GM18499 (cell line): ENCODE data around the gene GALNT9.

Source experiments
- ATAC-seq: cut with Tn5 transposase; IDR thresholded peaks from one replicate; pipeline ENCODE4 v1.9.1; 2021; ENCODE audit warnings: moderate number of reproducible peaks; ENCODE audit not compliant: insufficient read depth, unreplicated experiment

GALNT9 gene

DNA sequence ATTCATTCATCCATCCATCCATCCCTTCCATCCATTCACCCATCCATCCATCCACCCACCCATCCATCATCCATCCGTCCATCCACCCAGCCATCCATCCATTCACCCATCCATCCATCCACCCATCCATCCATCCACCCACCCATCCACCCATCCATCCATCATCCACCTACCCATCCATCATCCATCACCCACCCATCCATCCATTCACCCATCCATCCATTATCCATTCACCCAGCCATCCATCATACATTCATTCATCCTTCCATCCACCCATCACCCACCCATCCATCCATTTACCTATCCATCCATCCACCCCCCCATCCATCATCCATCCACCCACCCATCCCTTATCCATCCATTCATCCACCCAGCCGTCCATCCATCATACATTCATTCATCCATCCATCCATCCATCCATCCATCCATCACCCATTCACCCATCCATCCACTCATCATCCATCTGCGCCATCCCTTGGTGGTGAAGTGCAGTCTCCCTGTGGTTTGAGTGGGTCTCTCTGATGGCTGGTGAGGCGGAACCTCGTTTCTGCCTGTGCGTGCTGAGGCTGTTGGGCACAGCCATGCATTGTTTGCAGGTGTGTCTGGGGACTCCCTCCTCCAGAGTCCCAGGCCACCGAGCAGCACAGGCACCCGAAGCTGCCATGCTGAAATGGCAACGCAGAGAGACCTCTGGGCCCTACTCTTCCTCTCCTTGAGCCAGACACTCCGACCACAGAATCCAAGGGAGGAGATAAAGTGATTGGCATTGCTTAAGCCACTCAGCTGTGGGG, 162.4 kb downstream of the GALNT9 start:
- no peak for ATAC-seq

DNA sequence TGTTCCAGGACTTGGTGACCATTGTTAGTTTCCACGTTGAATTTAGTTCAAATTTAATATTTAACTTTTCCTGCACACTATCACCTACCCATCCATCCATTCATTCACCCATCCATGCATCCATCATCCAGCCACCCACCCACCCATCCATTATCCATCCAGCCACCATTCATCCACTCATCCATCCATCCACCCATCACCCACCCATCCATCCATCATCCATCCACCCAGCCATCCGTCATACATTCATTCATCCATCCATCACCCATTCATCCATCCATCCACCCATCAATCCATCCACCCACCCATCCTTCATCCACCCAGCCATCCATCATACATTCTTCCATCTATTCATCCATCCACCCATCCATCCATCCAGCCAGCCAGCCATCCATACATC, 163.3 kb downstream of the GALNT9 start:
- no peak for ATAC-seq

DNA sequence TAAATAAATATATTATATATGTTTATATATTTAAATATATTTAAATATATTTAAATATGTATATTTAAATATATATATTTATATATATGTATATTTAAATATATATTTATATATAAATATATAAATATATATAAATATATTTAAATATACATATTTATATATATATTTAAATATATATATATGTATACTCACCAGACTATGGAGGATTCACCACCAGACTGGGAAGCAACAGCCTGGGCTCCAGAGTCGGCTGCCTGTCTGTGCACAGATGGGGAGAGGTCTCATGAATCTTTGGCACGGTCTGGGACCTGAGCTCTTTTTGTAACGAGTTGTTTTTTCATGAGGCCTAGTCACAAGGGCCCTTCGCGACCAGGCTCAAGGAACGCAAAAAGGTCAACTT, 163.8 kb downstream of the GALNT9 start:
- ATAC-seq: no peak

DNA sequence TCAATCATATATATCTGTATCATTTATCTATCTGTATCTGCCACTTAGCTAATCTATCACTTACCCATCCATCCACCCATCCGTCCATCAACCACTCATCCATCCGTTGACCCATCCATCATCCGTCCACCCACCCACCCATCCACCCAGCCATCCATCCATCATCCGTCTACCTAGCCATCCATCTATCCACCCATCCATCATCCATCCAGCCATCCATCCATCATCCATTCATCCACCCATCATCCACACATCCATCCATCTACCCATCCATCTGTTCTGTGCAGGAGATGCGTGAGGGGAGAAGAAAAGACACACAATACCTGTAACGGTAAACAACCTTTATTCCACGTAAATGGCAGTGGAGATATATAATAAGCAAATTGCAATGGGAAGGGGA, 165.0 kb downstream of the GALNT9 start:
- no peak for ATAC-seq

DNA sequence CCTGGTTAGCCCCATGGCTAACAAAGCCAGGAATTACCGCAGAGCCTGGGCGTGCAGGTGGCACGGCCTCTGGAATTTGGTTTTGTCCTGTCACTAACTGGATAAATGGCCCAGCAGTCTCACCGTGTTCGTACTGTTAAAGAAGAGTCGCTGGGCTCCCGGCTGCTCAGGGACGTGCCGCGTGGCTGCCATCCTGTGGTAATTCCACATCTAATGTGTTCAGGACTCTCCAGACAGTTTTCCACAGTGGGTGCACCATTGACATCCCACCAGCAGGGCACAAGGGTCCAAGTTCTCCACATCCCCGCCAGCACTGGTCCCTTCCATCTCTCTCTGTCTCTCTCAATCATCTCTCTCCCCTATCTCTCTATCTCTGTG, 165.5 kb downstream of the GALNT9 start:
- ATAC-seq: no peak

DNA sequence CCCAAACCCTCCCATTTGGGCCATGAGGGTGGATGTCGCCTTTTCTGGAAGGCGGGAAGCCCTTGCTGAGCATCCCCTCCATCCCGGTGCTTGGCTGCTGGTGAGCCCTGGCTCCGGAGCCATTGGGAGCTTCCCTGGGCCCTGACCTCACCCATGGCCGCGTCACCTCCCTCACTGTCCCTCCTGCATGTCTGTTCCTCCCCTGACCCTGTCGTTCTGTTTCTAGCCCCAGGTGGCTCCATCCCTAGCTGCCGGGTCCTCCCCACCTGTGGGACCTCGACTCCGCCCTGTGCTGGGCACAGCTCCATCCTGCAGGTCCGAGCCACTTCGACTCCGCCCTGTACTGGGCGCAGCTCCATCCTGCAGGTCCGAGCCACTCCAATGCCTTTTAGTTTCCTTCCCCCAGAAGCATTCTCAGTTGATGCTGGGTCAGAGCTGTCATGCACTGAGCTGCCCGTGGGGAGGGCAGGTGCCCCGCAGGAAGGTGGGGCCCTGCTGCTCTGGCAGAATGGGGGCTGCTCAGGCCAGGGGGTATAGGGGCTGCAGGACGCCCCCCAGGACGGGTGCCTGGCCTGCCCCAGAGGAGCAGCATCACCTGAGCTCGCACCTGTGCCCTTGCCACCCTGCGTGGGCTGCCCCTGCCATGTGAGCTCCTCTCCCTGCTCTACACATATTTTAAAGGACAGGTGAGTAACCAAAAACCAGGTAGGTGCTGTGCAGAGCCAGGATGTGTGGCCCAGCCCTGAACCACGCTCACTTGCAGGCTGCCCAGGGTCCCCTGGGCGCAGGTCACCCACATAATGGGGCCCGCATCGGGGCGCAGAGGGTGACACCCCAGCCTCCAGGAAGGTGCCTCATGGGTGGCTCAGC, 166.1 kb downstream of the GALNT9 start:
- ATAC-seq: no peak

DNA sequence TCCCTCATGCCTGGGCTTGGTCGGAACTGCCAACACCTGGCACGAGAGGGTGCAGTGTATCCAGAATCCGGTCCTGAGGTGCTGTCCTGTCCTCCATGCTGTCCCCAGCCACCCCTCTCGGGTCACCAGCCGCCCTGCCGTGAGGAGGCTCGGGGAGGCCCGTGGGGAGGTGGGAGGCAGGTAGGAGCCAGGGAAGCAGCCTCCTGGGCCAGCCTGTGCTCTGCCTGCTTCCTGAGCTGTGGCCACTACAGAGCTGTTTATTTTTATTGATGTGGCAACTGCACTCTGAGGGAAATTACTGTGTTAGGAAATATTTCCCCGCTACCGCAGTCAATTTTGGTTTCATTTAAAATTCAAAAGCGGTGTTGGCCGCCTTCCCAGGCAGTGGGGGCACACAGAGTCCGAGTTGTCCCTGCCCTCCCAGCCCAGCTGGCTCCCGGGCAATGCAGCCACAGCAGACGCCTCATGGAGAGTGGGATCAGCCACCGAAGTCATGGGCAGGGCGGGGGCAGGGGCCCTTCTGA, 166.8 kb downstream of the GALNT9 start:
- no peak for ATAC-seq

DNA sequence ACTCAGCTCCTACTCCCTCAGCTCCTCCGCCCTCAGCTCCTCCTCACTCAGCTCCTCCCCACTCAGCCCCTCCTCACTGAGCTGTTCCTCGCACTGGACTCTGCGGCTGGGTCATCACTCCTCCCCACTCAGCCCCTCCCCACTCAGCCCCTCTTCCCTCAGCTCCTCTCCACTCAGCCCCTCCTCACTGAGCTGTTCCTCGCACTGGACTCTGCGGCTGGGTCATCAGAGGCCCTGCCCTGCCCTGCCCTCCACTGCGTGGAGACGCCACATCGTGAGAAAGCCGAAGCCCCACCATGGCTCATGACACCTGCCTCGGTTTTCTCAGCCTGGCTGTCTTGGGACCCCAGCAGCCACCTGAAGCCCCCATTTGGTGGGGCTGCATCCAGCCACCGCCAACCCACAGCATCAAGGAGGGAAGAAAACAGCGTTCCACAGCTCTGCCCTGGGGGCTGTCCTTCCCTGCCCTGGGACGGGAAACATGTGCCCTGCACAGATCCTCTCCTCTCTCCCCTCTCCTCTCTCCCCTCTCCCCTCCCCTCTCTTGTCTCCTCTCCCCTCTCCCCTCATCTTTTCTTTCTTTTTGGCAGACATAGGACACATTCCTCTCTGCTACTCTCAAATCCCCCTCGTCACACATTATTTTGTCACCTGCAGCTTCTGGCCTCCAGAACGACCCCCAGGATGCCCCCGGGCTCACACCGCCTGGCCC, 167.4 kb downstream of the GALNT9 start:
- ATAC-seq: no peak

DNA sequence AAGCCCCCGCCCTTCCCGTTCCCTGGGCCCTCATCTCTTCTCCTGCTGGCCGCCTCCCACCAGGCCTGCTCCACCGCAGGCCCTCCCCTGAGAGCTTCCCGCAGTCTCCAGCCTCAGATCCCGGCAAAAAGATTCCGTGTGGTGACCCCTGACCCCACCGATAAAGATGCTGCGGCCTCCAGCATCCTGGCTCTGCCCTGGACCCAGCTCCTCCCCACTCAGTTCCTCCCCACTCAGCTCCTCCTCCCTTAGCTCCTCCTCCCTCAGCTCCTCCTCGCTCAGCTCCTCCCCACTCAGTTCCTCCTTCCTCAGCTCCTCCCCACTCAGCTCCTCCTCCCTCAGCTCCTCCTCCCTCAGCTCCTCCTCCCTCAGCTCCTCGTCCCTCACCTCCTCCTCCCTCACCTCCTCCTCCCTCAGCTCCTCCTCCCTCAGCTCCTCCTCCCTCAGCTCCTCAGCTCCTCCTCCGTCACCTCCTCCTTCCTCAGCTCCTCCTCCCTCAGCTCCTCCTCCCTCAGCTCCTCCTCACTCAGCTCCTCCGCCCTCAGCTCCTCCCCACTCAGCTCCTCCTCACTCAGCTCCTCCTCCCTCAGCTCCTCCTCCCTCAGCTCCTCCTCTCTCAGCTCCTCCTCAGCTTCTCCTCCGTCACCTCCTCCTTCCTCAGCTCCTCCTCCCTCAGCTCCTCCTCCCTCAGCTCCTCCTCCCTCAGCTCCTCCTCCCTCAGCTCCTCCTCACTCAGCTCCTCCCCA, 168.2 kb downstream of the GALNT9 start:
- no peak for ATAC-seq

DNA sequence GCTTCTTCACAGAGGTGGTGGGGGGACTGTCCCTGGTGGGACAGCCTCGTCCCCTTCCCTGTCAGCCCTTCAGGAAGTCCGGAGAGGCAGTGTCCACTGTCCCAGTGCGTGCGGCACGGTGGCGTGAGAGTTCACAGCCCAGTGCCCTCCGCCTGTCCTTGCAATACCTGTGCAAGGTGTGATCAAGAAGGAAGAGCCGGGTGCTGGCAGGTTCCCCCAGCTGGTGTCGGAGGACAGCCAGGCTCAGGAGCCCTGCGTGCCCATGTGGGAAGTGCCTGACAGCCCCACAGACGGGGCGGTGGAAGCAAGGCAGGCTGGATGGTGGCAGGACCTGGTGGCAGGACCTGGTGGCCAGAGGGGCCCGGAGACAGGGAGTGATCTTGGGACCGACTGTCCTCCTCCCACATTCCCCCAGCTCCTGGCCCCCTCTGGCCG, 168.8 kb downstream of the GALNT9 start:
- no peak for ATAC-seq

DNA sequence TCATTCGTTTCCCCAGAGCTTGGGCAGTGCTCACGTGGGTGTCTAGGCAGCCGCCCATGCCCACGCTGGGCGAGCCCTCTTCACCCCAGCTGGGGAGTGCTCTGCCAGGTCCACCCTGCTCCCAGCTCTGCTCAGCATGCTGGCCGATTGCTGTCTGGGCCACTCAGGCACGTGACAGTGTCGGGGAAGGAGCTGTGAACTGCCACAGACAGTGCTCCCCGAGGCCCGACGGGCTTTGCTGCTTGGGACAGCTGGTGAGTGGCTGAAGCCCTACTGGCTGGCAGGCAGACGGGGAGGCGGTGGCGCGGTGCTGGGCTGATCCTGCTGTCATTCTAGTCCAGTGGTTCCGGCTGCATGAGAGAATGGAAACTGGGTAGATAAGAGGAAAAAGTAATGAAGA, 169.4 kb downstream of the GALNT9 start:
- ATAC-seq: no peak

DNA sequence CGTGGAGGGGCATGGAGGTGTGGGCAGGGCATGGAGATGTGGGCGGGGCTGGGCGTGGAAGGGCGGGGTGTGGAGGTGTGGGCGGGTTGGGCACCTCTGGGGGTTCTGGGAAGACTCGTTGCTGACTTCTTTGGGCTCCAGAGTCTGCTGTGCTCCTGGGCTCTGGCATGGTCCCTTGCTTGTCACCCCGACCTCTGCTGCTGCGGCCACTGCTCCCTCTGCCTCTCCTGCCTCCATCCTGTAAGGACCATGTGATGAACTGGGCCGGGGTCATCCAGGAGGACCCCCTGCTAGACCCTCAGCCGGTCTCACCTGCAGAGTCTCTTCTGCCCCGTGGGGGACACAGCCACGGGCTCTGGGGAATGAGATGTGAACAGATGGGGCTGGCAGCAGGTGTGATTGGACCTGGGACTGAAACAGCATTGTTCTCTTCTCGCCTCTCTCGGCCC, 169.8 kb downstream of the GALNT9 start:
- no peak for ATAC-seq

DNA sequence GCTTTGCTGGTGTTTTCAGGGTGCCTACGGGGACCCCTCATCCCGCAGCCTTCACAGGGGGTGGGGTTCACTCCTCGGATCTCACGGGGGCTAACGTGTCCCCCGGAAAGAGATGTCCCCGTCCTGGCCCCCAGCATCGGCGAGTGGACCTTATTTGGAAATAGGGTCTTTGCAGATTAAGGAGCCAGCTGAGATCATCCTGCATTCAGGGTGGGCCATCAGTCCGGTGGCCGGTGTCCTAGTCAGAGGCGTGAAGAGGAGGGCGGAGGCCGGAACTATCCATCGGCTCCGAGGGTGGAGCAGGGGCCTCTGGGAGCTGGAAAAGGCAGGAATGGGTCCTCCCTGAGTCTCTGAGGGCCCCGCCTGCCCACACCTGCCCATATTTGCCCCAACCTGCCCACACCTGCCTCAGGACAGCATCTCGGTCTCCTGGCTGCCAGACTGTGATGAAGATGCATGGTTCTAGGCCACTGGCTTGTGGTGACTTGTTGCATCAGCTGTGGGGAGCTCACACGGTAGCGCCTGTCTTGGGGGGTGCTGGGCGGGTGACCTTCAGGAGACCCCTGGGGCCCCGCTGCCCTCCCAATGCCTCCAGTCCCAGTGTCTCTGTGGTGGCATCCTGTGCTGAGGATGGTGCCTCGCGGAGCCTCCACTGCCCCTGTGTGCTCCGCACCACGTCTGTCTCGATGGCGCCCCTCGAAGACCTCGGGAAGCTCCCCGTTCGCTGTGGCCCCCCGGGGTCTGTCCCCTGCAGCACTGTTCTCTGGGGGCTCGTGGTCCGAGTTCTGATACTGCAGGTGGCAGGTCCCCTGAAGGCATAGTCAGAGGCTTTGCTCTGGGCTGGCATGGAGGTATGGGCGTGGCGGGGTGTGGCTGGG, 170.5 kb downstream of the GALNT9 start:
- no peak for ATAC-seq

DNA sequence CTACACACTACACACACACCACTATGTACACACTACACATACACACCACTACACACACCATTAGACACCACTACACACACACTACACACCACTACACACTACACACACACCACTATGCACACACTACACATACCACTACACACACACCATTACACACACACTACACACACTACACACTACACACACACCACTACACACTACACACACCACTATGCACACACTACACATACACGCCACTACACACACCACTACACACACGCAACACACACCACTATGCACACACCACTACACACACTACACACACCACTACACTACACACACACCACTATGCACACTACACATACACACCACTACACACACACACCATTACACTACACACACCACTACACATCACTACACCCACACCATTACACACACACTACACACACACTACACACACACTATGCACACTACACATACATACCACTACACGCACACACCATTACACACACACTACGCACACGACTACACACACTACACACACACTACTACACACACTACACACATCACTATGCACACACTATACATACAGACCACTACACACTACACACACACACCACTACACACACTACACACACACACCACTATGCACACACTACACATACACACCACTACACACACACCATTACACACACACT, 171.5 kb downstream of the GALNT9 start:
- ATAC-seq: no peak

DNA sequence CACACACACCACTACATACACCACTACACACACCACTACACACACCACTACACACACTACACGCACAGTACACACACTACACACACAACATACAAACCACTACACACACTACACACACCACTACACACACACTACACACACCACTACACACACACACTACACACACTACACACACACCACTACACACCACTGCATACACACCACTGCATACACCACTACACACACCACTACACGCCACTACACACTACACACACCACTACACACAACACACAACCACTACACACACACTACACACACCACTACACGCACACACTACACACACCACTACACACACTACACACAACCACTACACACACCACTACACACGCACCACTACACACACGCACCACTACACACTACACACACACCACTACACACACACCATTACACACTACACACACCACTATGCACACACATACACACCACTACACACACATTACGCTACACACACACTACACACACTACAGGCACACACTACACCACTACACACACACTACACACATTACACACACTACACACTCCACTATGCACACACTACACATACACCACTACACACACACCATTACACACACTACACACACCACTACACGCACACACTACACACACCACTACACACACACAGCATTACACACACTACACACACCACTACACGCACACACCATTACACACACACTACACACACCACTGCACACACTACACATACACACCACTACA, 172.6 kb downstream of the GALNT9 start:
- no peak for ATAC-seq

DNA sequence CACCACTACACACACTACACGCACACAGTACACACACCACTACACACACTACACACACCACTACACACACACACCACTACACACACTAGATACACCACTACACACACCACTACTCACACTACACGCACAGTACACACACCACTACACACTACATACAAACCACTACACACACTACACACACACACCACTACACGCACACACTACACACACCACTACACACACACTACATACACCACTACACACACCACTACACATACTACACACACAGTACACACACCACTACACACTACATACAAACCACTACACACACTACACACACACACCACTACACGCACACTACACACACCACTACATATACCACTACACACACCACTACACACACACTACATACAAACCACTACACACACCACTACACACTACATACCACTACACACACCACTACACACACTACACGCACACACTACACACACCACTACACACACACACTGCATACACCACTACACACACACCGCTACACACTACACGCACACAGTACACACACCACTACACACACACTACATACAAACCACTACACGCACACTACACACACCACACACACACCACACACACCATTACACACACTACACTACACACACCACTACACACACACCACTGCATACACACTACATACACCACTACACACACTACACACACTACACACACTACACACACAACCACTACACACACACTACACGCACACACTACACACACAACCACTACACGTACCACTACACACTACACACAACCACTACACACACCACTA, 173.4 kb downstream of the GALNT9 start:
- no peak for ATAC-seq
